T-helper 2 cell treated with Interferon-gamma antibody and Interleukin-4, amounts not matched to agents 5 μg/mL and 100 μg/mL, for 36 hours (primary cell): ENCODE results near the gene INF2.
"Not testable (repeated sequence)": the region's sequence is repeated elsewhere in the genome, so short reads cannot be mapped to it uniquely, and the experiment has no call there.

Source experiments
- DNase-seq: peaks from one replicate; pipeline ENCODE4 v3.0.0; 2021; ENCODE audit warnings: low spot score
- H3K27ac Mint-ChIP-seq: one replicate; pipeline ENCODE4 v1.8.0; 2021; ENCODE audit warnings: mild to moderate bottlenecking, mixed read lengths
- H3K27me3 Mint-ChIP-seq: one replicate; pipeline ENCODE4 v1.8.0; 2021; ENCODE audit warnings: low read depth, mixed read lengths
- H3K36me3 Mint-ChIP-seq: one replicate; pipeline ENCODE4 v1.8.0; 2021; ENCODE audit warnings: low read depth, mixed read lengths
- H3K4me1 Mint-ChIP-seq: one replicate; pipeline ENCODE4 v1.8.0; 2021; ENCODE audit warnings: low read depth, mixed read lengths
- H3K4me3 Mint-ChIP-seq: one replicate; pipeline ENCODE4 v1.8.0; 2022; ENCODE audit warnings: mild to moderate bottlenecking, moderate library complexity, mixed read lengths
- H3K9me3 Mint-ChIP-seq: one replicate; pipeline ENCODE4 v1.8.0; 2021; ENCODE audit warnings: mixed read lengths

The INF2 gene

GRCh38 chr14:104750056-104750752 lies 60.8 kb downstream of the INF2 start:
- Mint-ChIP-seq H3K27me3 (no peaks in the 10 kb centered on the region), H3K4me3 (no peak overlapping the region), H3K9me3 (no peaks in the 10 kb centered on the region), H3K4me1 (peaks cover 15% of the 10 kb centered on the region), H3K27ac (no peak overlapping the region), H3K36me3 (peaks cover 13% of the 10 kb centered on the region)
- no peak for DNase-seq

- Mint-ChIP-seq H3K4me1 (peaks cover 19% of the 10 kb centered on the region), H3K36me3 (peaks cover 15% of the 10 kb centered on the region), H3K4me3 (peak overlapping the region; percentile 38)
- DNase-seq, H3K27ac Mint-ChIP-seq, H3K27me3 Mint-ChIP-seq, H3K9me3 Mint-ChIP-seq: not testable (repeated sequence)
Measured at GRCh38 chr14:104750753-104751057, 61.3 kb downstream of the INF2 start.

GRCh38 chr14:104751539-104752422 lies 62.4 kb downstream of the INF2 start:
- no peak for DNase-seq
- Mint-ChIP-seq H3K4me1 (peaks cover 22% of the 10 kb centered on the region), H3K36me3 (peaks cover 19% of the 10 kb centered on the region), H3K27me3 (no peaks in the 10 kb centered on the region), H3K27ac (peak overlapping the region; percentile 90), H3K4me3 (peak overlapping the region; percentile 94), H3K9me3 (no peaks in the 10 kb centered on the region)

- Mint-ChIP-seq H3K9me3 (no peaks in the 10 kb centered on the region), H3K4me1 (peaks cover 27% of the 10 kb centered on the region), H3K27ac (peak overlapping the region; percentile 90), H3K27me3 (no peaks in the 10 kb centered on the region), H3K4me3 (peak overlapping the region; percentile 94), H3K36me3 (peaks cover 24% of the 10 kb centered on the region)
- DNase-seq, result no peak
Measured at GRCh38 chr14:104752423-104752734, 63.0 kb downstream of the INF2 start.

- Mint-ChIP-seq H3K27me3 (no peaks in the 10 kb centered on the region), H3K36me3 (peaks cover 28% of the 10 kb centered on the region), H3K4me1 (peaks cover 27% of the 10 kb centered on the region), H3K4me3 (peak within 1 kb of the TSS; percentile 94), H3K9me3 (no peaks in the 10 kb centered on the region), H3K27ac (peak within 1 kb of the TSS; percentile 90)
- DNase-seq, result peak; percentile 100
Measured at GRCh38 chr14:104752735-104753527, 63.5 kb downstream of the INF2 start, which contains the start of gene SIVA1. SIVA1 (plus strand) TSS chr14:104753147; CDS start chr14:104753202, 55 bp downstream.

GRCh38 chr14:104753528-104754212 lies 64.3 kb downstream of the INF2 start:
- Mint-ChIP-seq H3K27ac (peak overlapping the region; percentile 89), H3K4me1 (peaks cover 27% of the 10 kb centered on the region), H3K4me3 (peak overlapping the region; percentile 94), H3K27me3 (no peaks in the 10 kb centered on the region), H3K9me3 (no peaks in the 10 kb centered on the region), H3K36me3 (peaks cover 29% of the 10 kb centered on the region)
- DNase-seq, result no peak

GRCh38 chr14:104754213-104754851 lies 64.9 kb downstream of the INF2 start:
- DNase-seq, result no peak
- Mint-ChIP-seq H3K4me1 (peaks cover 27% of the 10 kb centered on the region), H3K27me3 (no peaks in the 10 kb centered on the region), H3K4me3 (peak overlapping the region; percentile 94), H3K36me3 (peaks cover 34% of the 10 kb centered on the region), H3K9me3 (no peaks in the 10 kb centered on the region), H3K27ac (peak overlapping the region; percentile 89)

- H3K27me3 Mint-ChIP-seq, result no peaks in the 10 kb centered on the region
- no peaks in the 10 kb centered on the region for H3K9me3 Mint-ChIP-seq
- no peak overlapping the region for H3K4me3 Mint-ChIP-seq
- no peak overlapping the region for H3K27ac Mint-ChIP-seq
- peaks cover 37% of the 10 kb centered on the region for H3K36me3 Mint-ChIP-seq
- H3K4me1 Mint-ChIP-seq, result peaks cover 27% of the 10 kb centered on the region
- DNase-seq, result no peak
Measured at GRCh38 chr14:104755621-104756020, 66.2 kb downstream of the INF2 start.

GRCh38 chr14:104756477-104757237 lies 67.2 kb downstream of the INF2 start:
- peak overlapping the region; percentile 70 for H3K27ac Mint-ChIP-seq
- H3K27me3 Mint-ChIP-seq, result no peaks in the 10 kb centered on the region
- H3K4me1 Mint-ChIP-seq, result peaks cover 27% of the 10 kb centered on the region
- H3K4me3 Mint-ChIP-seq, result peak overlapping the region; percentile 7
- no peak for DNase-seq
- no peaks in the 10 kb centered on the region for H3K9me3 Mint-ChIP-seq
- H3K36me3 Mint-ChIP-seq, result peaks cover 38% of the 10 kb centered on the region

- Mint-ChIP-seq H3K27me3 (no peaks in the 10 kb centered on the region), H3K4me3 (peak overlapping the region; percentile 7), H3K27ac (peak overlapping the region; percentile 70), H3K9me3 (no peaks in the 10 kb centered on the region), H3K36me3 (peaks cover 38% of the 10 kb centered on the region), H3K4me1 (peaks cover 27% of the 10 kb centered on the region)
- DNase-seq, result no peak
Measured at GRCh38 chr14:104757238-104757585, 67.8 kb downstream of the INF2 start.

GRCh38 chr14:104757681-104758392 lies 68.4 kb downstream of the INF2 start:
- no peak overlapping the region for H3K27ac Mint-ChIP-seq
- no peak for DNase-seq
- H3K36me3 Mint-ChIP-seq, result peaks cover 38% of the 10 kb centered on the region
- peaks cover 27% of the 10 kb centered on the region for H3K4me1 Mint-ChIP-seq
- H3K27me3 Mint-ChIP-seq, result no peaks in the 10 kb centered on the region
- no peaks in the 10 kb centered on the region for H3K9me3 Mint-ChIP-seq
- H3K4me3 Mint-ChIP-seq, result no peak overlapping the region
